Esophagus (tissue), 2 donors: ENCODE results near the gene SLC2A9. TPM values are rescaled to one million over a fixed set of nuclear protein-coding genes. Genes with fewer than 3 reads are reported as not detected.

ENCODE experiments used
- H3K27ac ChIP-seq, 2 donors: one replicate each; pipeline ENCODE4 v1.5.1; 2013; ENCODE audit warnings: low read depth in 2 of 2, mild to moderate bottlenecking in 2 of 2, inconsistent platforms in 1 of 2, low read length in 1 of 2, moderate library complexity in 1 of 2
- H3K27me3 ChIP-seq, 2 donors: one replicate each; pipeline ENCODE4 v1.6.1; 2013; ENCODE audit warnings: low read length in 2 of 2, control low read depth in 1 of 2, mild to moderate bottlenecking in 1 of 2; ENCODE audit not compliant: insufficient read depth in 2 of 2, control insufficient read depth in 1 of 2
- H3K36me3 ChIP-seq, 2 donors: one replicate each; pipeline ENCODE4 v1.6.1; 2013; ENCODE audit warnings: low read length in 1 of 2; ENCODE audit not compliant: control insufficient read depth in 2 of 2, insufficient read depth in 2 of 2
- H3K4me1 ChIP-seq, 2 donors: one replicate each; pipeline ENCODE4 v1.6.1; 2013; ENCODE audit warnings: low read length in 1 of 2; ENCODE audit not compliant: control insufficient read depth in 2 of 2, insufficient read depth in 2 of 2
- H3K4me3 ChIP-seq, 2 donors: one replicate each; pipeline ENCODE4 v1.5.1; 2013; ENCODE audit warnings: low read length in 2 of 2, mild to moderate bottlenecking in 2 of 2, low read depth in 1 of 2, moderate library complexity in 1 of 2
- H3K9me3 ChIP-seq, 2 donors: one replicate each; pipeline ENCODE4 v1.6.1; 2013; ENCODE audit warnings: mild to moderate bottlenecking in 2 of 2, low read depth in 1 of 2, low read length in 1 of 2, moderate library complexity in 1 of 2; ENCODE audit not compliant: control insufficient read depth in 2 of 2, insufficient read depth in 1 of 2
- WGBS, 2 donors: extraction: QIAGEN DNeasy Blood & Tissue Kit; methylation state at CpG; one replicate each; pipeline ENCODE4 v1.1.7; 2013; 5-methylcytosine and 5-hydroxymethylcytosine counted together
- polyA plus RNA-seq, 2 donors: library from polyadenylated mRNA; stranded (reverse); fragments of 200-250 nt; gene quantifications; one replicate each; pipeline ENCODE4 v1.2.3, GENCODE V29; 2013
- donor health status: healthy with polysubstance abuse.
- donor health status: Bipolar disorder and iron deficiency.

SLC2A9 gene
- polyA plus RNA-seq, 2 donors, result 4.1 to 5.8 TPM

- H3K4me3 ChIP-seq, result no peak overlapping the region
- no peaks in the 10 kb centered on the region for H3K9me3 ChIP-seq
- H3K4me1 ChIP-seq, result no peaks in the 10 kb centered on the region
- H3K36me3 ChIP-seq, result peaks cover 0 to 2% of the 10 kb centered on the region in 2 donors
- H3K27me3 ChIP-seq, result no peaks in the 10 kb centered on the region
- WGBS, 2 donors, result 84% methylated on average over 1 of the region's 1 CpG
- H3K27ac ChIP-seq, result no peak overlapping the region
These were observed 145.8 kb downstream of the SLC2A9 start for GRCh38 chr4:9875516-9875915.

- Histone ChIP-seq H3K27me3 (no peaks in the 10 kb centered on the region), H3K27ac (no peak overlapping the region), H3K36me3 (peaks cover 0 to 2% of the 10 kb centered on the region in 2 donors), H3K9me3 (no peaks in the 10 kb centered on the region), H3K4me3 (no peak overlapping the region), H3K4me1 (no peaks in the 10 kb centered on the region)
- 92 to 93% methylated on average over 5 of the region's 5 CpGs for WGBS, 2 donors
These were observed 146.9 kb downstream of the SLC2A9 start for GRCh38 chr4:9874385-9874784.

GRCh38 chr4:9870165-9870790, 151.0 kb downstream of the SLC2A9 start:
- Histone ChIP-seq H3K27me3 (no peaks in the 10 kb centered on the region), H3K9me3 (no peaks in the 10 kb centered on the region), H3K4me1 (no peaks in the 10 kb centered on the region), H3K4me3 (no peak overlapping the region), H3K36me3 (peaks cover 0 to 2% of the 10 kb centered on the region in 2 donors), H3K27ac (no peak overlapping the region)
- 83 to 84% methylated on average over 10 of the region's 10 CpGs for WGBS, 2 donors

GRCh38 chr4:9867751-9868425, 153.4 kb downstream of the SLC2A9 start:
- no peak overlapping the region for H3K4me3 ChIP-seq
- WGBS, 2 donors, result 82 to 86% methylated on average over 11 of the region's 11 CpGs

GRCh38 chr4:9866931-9867330, 154.4 kb downstream of the SLC2A9 start:
- Histone ChIP-seq H3K4me3 (no peak overlapping the region), H3K27me3 (no peaks in the 10 kb centered on the region)
- WGBS, 2 donors, result 85 to 92% methylated on average over 5 of the region's 5 CpGs

More at GRCh38 chr4:9867751-9868425, 153.4 kb downstream of the SLC2A9 start:
- no peaks in the 10 kb centered on the region for H3K9me3 ChIP-seq
- H3K4me1 ChIP-seq, result no peaks in the 10 kb centered on the region
- peaks cover 0 to 1% of the 10 kb centered on the region in 2 donors for H3K36me3 ChIP-seq
- no peaks in the 10 kb centered on the region for H3K27me3 ChIP-seq
- H3K27ac ChIP-seq, result no peak overlapping the region

GRCh38 chr4:9861561-9861960, 159.7 kb downstream of the SLC2A9 start:
- WGBS, 2 donors, result 88 to 91% methylated on average over 3 of the region's 3 CpGs
- H3K9me3 ChIP-seq, result no peaks in the 10 kb centered on the region
- H3K27ac ChIP-seq, result no peak overlapping the region
- no peak overlapping the region for H3K4me3 ChIP-seq
- no peaks in the 10 kb centered on the region for H3K27me3 ChIP-seq
- no peaks in the 10 kb centered on the region for H3K36me3 ChIP-seq
- H3K4me1 ChIP-seq, result no peaks in the 10 kb centered on the region

More at GRCh38 chr4:9866931-9867330, 154.4 kb downstream of the SLC2A9 start:
- Histone ChIP-seq H3K27ac (no peak overlapping the region), H3K36me3 (no peaks in the 10 kb centered on the region), H3K9me3 (no peaks in the 10 kb centered on the region), H3K4me1 (no peaks in the 10 kb centered on the region)

GRCh38 chr4:9859810-9860209, 161.5 kb downstream of the SLC2A9 start:
- Histone ChIP-seq H3K36me3 (no peaks in the 10 kb centered on the region), H3K9me3 (no peaks in the 10 kb centered on the region), H3K27ac (no peak overlapping the region), H3K4me1 (no peaks in the 10 kb centered on the region), H3K4me3 (no peak overlapping the region), H3K27me3 (no peaks in the 10 kb centered on the region)
- WGBS, 2 donors, result 75 to 84% methylated on average over 6 of the region's 6 CpGs

GRCh38 chr4:9849538-9849920, 171.8 kb downstream of the SLC2A9 start:
- Histone ChIP-seq H3K27me3 (no peaks in the 10 kb centered on the region), H3K4me3 (no peak overlapping the region), H3K36me3 (peaks cover 0 to 2% of the 10 kb centered on the region in 2 donors), H3K27ac (no peak overlapping the region), H3K4me1 (no peaks in the 10 kb centered on the region), H3K9me3 (no peaks in the 10 kb centered on the region)
- 89 to 93% methylated on average over 2 of the region's 2 CpGs for WGBS, 2 donors

- Histone ChIP-seq H3K4me3 (no peak overlapping the region), H3K9me3 (no peaks in the 10 kb centered on the region), H3K4me1 (no peaks in the 10 kb centered on the region), H3K36me3 (peaks cover 0 to 2% of the 10 kb centered on the region in 2 donors), H3K27ac (no peak overlapping the region), H3K27me3 (no peaks in the 10 kb centered on the region)
- WGBS, 2 donors, result 76 to 79% methylated on average over 5 of the region's 5 CpGs
These were observed 173.1 kb downstream of the SLC2A9 start for GRCh38 chr4:9847968-9848748.
